Upper lobe of left lung (tissue), 6 donors: Measurements from ENCODE around the gene TSEN54. TPM values are rescaled to one million over a fixed set of nuclear protein-coding genes. Genes with fewer than 3 reads are reported as not detected.

Source experiments
- ATAC-seq, 2 donors: fragments of 200-7000 bp; cut with Tn5 transposase; one replicate each; pipeline ENCODE4 v1.9.1; 2022; ENCODE audit warnings: mild to moderate bottlenecking in 2 of 2, moderate library complexity in 2 of 2; ENCODE audit not compliant: low FRiP score in 2 of 2
- DNase-seq, 2 donors: peaks; one replicate each; pipeline ENCODE4 v3.0.0-alpha.2; 2019 to 2020
- H3K27ac ChIP-seq, 4 donors: fragments of 200-600 bp; sonication (generic); one replicate each; pipeline ENCODE4 v1.5.1; 2016 to 2019
- H3K27me3 ChIP-seq, 4 donors: fragments of 200-600 bp; sonication (generic); one replicate each; pipeline ENCODE4 v1.5.1; 2017 to 2019
- H3K36me3 ChIP-seq, 4 donors: fragments of 200-600 bp; sonication (generic); one replicate each; pipeline ENCODE4 v1.5.1; 2016 to 2019
- H3K4me1 ChIP-seq, 4 donors: fragments of 200-600 bp; sonication (generic); one replicate each; pipeline ENCODE4 v1.5.1; 2018 to 2019
- H3K4me3 ChIP-seq, 4 donors: fragments of 200-600 bp; sonication (generic); one replicate each; pipeline ENCODE4 v1.5.1; 2017 to 2019; ENCODE audit warnings: mild to moderate bottlenecking in 2 of 4, moderate library complexity in 1 of 4
- H3K9me3 ChIP-seq, 4 donors: fragments of 200-600 bp; sonication (generic); one replicate each; pipeline ENCODE4 v1.5.1; 2018 to 2019
- CTCF ChIP-seq, 6 experiments: fragments of 450-650 bp in 4 of 6; fragments of 200-600 bp in 2 of 6; sonication (generic) in 2 of 6; IDR thresholded peaks; one replicate each; pipeline ENCODE4 v1.5.1; 2016 to 2019; ENCODE audit warnings: antibody characterized with exemption in 6 of 6
- EP300 ChIP-seq, 4 donors: sonication (generic); formaldehyde crosslinking; IDR thresholded peaks; one replicate each; pipeline ENCODE4 v1.5.1; 2017; ENCODE audit warnings: antibody characterized with exemption in 4 of 4, control low read depth in 2 of 4
- POLR2A ChIP-seq, 4 donors: fragments of 450-650 bp; IDR thresholded peaks; one replicate each; pipeline ENCODE4 v1.5.1; 2016 to 2017; ENCODE audit warnings: antibody characterized with exemption in 4 of 4, mild to moderate bottlenecking in 2 of 4
- POLR2AphosphoS5 ChIP-seq, 2 donors: sonication (generic); formaldehyde crosslinking; IDR thresholded peaks; one replicate each; pipeline ENCODE4 v1.5.1; 2017; ENCODE audit warnings: antibody characterized with exemption in 2 of 2
- WGBS, 2 donors: methylation state at CpG; one replicate each; pipeline ENCODE4 v1.1.5; 2017 to 2018; 5-methylcytosine and 5-hydroxymethylcytosine counted together
- total RNA-seq, 6 donors: library from RNA; depleted of rRNA in 4 of 6; stranded (reverse); fragments of >200 nt in 4 of 6; gene quantifications; one replicate each; pipeline versions ENCODE4 v1.1.0 to v1.2.1, GENCODE V29; 2016 to 2021
- donor health status: DM: no; HTN: no; CAD: no; lungs with moderate emphysema.
- donor health status: DM: no; HTN: yes; CAD: no; lungs with severe emphysema.

Gene TSEN54
- total RNA-seq, 6 donors from 2014 or later, result 19.5 to 125 (median 31.3) TPM

GRCh38 chr17:75514299-75514918 is 1.9 kb upstream of the TSEN54 start:
- peaks cover 0 to 19% (median 5%) of the 10 kb centered on the region in 4 donors for H3K36me3 ChIP-seq
- WGBS, 2 donors, result 29 to 31% methylated on average over 2 to 15 of the region's 15 CpGs
- no peak for ATAC-seq
- H3K4me1 ChIP-seq, result peaks cover 49 to 73% (median 51%) of the 10 kb centered on the region in 4 donors
- no peaks in the 10 kb centered on the region for H3K9me3 ChIP-seq
- peaks cover 0 to 5% (median 0%) of the 10 kb centered on the region in 4 donors for H3K27me3 ChIP-seq
- H3K27ac ChIP-seq, result peak overlapping the region; percentile 89 to 92 (median 91)
- H3K4me3 ChIP-seq, result peak overlapping the region; percentile 90 to 100 (median 92)
- peak in 1 of 2 donors; percentile 67 for DNase-seq
- TF ChIP-seq POLR2AphosphoS5 (IDR thresholded peaks at IDR 0.05) (no peak), CTCF (IDR thresholded peaks at IDR 0.05) (no peak), POLR2A (IDR thresholded peaks at IDR 0.05) (no peak), EP300 (IDR thresholded peaks at IDR 0.05) (no peak)

- H3K27ac ChIP-seq, result peak overlapping the region; percentile 89 to 92 (median 91)
- peak overlapping the region; percentile 90 to 100 (median 92) for H3K4me3 ChIP-seq
- 0% methylated on average over 13 to 29 of the region's 50 CpGs for WGBS, 2 donors
- H3K27me3 ChIP-seq, result peaks cover 0 to 5% (median 0%) of the 10 kb centered on the region in 4 donors
- no peak for TF ChIP-seq CTCF (IDR thresholded peaks at IDR 0.05)
- TF ChIP-seq POLR2AphosphoS5 (IDR thresholded peaks at IDR 0.05), result no peak
- TF ChIP-seq EP300 (IDR thresholded peaks at IDR 0.05), result no peak
- TF ChIP-seq POLR2A (IDR thresholded peaks at IDR 0.05), result peak in 2 of 4 donors; percentile 8 to 41
- ATAC-seq (peak in 1 of 2 donors; percentile 0), DNase-seq (peak in 1 of 2 donors; percentile 88)
- H3K36me3 ChIP-seq, result peaks cover 0 to 21% (median 5%) of the 10 kb centered on the region in 4 donors
- peaks cover 45 to 67% (median 51%) of the 10 kb centered on the region in 4 donors for H3K4me1 ChIP-seq
- no peaks in the 10 kb centered on the region for H3K9me3 ChIP-seq
These were observed 1.3 kb upstream of the TSEN54 start for GRCh38 chr17:75514919-75515495.

- 1% methylated on average over 48 of the region's 78 CpGs; no CpG with 5 or more reads in 1 of the 2 donors for WGBS, 2 donors
These were observed 653 bp upstream of the TSEN54 start, which contains the start of gene CASKIN2 for GRCh38 chr17:75515496-75516254. TSS of gene CASKIN2 (minus strand) at chr17:75515537. CDS start at chr17:75513804, 1,733 bp downstream.

More at GRCh38 chr17:75515496-75516254, 653 bp upstream of the TSEN54 start, which contains the start of gene CASKIN2:
- TF ChIP-seq CTCF (IDR thresholded peaks at IDR 0.05), result peak; percentile 94 to 99 (median 99)
- peak in 1 of 2 donors; percentile 49 for TF ChIP-seq POLR2AphosphoS5 (IDR thresholded peaks at IDR 0.05)
- no peak for TF ChIP-seq EP300 (IDR thresholded peaks at IDR 0.05)
- H3K36me3 ChIP-seq, result peaks cover 0 to 23% (median 5%) of the 10 kb centered on the region in 4 donors
- peak within 1 kb of the TSS; percentile 90 to 100 (median 92) for H3K4me3 ChIP-seq
- peak; percentile 93 for ATAC-seq
- peaks cover 43 to 60% (median 49%) of the 10 kb centered on the region in 4 donors for H3K4me1 ChIP-seq
- H3K27me3 ChIP-seq, result peaks cover 0 to 5% (median 0%) of the 10 kb centered on the region in 4 donors
- peak within 1 kb of the TSS; percentile 89 to 92 (median 91) for H3K27ac ChIP-seq
- DNase-seq, result peak; percentile 93 to 99
- no peaks in the 10 kb centered on the region for H3K9me3 ChIP-seq
